Thyroid gland (tissue), 4 donors: Measurements from ENCODE around the gene C16orf86.
A peak's percentile ranks its signal among the peaks of the same experiment; 100 is the strongest.

Experiments
- CTCF ChIP-seq, 6 experiments: fragments of 200-600 bp in 3 of 6; fragments of 450-650 bp in 3 of 6; sonication (generic) in 3 of 6; IDR thresholded peaks; one replicate each; pipeline ENCODE4 v1.5.1; 2016 to 2019; ENCODE audit warnings: antibody characterized with exemption in 6 of 6, mild to moderate bottlenecking in 2 of 6, inconsistent platforms in 1 of 6, moderate library complexity in 1 of 6
- POLR2A ChIP-seq, 2 donors: fragments of 450-650 bp; IDR thresholded peaks; one replicate each; pipeline ENCODE4 v1.6.1; 2017; ENCODE audit warnings: antibody characterized with exemption in 2 of 2, mild to moderate bottlenecking in 2 of 2, moderate library complexity in 1 of 2

GRCh38 chr16:67653128-67653788, 13.4 kb upstream of the C16orf86 start:
- TF ChIP-seq CTCF (IDR thresholded peaks at IDR 0.05) (peak in 3 of 6 experiments; percentile 19 to 27 (median 25)), POLR2A (IDR thresholded peaks at IDR 0.05) (no peak)
